ENCODE results near the gene CEMP1.
"Not testable (repeated sequence)": the region's sequence is repeated elsewhere in the genome, so short reads cannot be mapped to it uniquely, and the experiment has no call there.

CEMP1 gene, protein sequence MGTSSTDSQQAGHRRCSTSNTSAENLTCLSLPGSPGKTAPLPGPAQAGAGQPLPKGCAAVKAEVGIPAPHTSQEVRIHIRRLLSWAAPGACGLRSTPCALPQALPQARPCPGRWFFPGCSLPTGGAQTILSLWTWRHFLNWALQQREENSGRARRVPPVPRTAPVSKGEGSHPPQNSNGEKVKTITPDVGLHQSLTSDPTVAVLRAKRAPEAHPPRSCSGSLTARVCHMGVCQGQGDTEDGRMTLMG

DNA sequence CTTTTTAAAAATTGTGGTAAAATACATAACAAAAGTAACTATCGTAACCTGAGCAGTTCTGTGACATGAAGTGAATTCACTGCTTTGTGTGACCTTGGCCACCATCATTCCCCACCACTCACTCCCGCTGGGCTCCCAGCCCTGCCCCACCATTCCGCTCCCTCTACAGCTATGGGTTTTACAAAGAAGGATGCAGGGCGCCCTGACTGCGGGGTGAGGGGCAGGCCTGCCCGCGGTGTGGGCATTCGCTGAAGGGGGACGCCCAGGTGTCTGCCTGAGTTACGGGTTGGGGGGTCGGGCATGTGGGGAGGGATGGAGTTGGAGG is at the start of gene CEMP1:
Gene CEMP1, minus strand, starts transcription at position 38 of the 325 bp plus-strand sequence. CDS start 335 bp downstream, outside the sequence.
- DNase-seq = no peak

DNA sequence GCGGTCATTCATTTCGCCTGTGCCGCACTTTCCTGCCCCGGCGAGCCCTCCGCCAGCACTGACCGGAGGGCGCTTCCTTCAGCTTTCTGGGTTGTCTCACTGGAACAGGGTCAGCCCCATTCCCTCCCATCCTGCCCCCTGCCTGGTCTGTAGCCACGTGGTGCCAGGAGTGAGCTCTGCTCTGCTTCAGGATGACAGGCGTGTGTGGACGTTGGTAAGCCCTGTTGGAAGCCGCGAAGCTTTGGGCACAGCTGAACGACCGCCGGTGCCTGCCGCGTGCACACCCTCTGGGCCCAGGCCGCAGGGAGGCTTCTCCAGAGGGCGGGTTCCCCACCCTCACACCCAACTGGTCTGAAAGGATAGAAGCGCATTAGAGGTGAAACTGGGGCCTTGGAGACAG is 49.6 kb upstream of the CEMP1 start:
- not testable (repeated sequence) for DNase-seq

DNA sequence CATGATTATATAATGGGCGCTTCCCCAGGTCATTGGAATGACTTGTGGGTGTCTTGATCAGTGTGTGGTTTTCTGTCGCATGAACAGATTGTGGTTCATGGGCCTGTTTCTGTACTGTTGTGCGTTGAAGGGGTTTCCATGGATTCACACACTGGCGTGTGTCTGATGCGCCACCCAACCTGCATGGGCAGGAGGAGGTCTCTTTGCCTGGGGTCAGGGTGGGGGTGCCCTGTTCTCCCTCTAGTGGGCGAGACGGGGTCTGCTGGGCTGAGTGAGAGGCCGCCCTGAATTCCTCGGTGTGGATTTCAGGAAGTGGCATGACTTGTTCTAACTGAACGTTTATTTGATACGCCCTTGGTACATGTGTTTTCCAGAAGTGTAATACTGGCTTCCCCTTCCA is 48.9 kb upstream of the CEMP1 start:
- not testable (repeated sequence) for DNase-seq

DNA sequence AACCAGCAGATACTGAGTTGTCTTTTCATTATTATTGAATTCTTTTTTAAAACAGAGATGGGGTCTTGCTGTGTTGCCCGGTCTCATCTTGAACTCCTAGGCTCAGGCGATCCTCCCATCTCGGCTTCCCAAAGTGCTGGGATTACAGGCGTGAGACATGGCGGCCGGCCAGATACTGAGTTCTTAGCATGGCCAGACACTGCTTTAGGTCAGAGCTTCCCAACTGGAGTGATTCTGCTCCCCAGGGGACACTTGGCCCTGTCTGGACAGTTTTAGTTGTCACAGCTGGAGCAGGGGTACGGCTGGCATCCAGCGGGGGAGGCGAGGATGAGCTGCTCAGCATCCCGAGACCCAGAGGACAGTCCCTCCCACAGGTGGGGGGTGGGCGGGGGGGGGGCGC is 47.7 kb upstream of the CEMP1 start:
- DNase-seq = not testable (repeated sequence)

DNA sequence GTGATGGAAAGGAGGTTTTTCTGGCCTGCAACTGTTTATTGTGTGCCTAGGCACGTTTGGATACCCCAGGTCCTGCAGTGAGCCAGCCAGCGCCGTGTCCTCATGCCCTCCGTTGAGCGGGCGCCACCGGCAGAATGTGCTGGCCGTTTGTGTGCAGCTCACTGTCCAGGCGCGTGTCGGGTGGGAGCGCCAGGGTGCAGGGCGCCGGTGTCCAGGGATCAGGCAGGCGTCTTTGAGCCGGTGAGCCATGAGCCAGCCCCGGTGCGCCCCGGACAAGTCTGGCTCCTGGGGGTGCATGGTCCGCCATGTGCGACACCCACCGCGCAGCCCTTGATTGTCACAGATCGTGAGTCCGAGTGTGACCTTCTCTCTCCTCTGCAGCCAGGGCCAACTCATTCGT is 45.8 kb upstream of the CEMP1 start:
- not testable (repeated sequence) for DNase-seq

DNA sequence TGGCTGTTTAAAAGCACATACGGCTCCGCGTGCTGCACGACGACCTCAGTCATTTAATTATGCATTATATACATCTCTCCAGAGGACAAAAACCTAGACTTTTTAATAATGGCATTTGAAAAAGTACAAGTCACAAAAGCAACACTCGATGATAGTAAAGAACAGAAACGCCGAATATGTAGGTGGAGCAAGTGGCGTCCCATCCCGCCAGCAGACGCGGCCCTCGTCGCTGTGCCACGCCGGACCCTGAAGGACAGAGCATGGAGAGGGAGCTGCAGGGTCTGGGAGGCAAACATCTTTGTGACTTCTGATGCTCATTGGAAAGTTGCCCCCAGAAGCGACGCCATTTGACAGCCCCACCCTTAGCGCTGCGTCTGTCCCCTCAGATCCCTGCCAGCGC is 44.6 kb upstream of the CEMP1 start:
- not testable (repeated sequence) for DNase-seq

DNA sequence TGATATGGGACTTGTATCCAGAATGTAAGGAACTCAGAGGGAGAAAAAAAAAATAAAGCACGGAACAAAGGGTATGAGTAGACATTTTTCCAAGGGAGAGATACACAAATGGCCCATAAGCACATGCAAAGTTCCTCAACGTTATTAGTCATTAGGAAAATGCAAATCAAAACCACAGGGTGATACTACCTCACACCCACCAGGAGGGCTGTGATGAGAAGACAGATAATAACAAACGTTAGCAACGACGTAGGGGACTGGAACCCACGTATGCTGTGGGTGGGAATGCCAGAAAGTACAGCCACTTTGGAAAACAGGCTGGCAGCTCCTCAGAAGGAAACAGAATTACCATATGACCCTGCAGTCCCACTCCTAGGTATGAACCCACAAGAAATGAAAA is 41.5 kb upstream of the CEMP1 start:
- not testable (repeated sequence) for DNase-seq

DNA sequence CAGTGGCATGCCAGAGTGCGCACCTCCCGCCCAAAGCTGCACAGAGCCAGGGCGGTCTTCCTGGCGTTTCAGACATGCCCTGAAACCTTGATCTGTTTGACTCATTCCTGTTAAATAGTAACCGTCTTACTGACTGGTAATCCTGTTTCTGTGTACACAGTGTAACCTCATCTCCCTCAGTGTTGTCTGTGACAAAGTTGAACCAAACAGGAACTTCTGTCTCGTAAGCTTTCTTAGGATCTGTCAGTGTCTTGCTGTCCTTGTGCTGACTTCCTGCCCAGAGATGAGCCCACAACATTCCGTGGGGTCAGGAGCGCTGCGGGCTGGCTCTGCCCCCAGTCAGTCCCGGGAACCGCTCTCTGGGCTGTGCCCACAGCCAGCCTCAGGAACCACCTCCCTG is 37.4 kb upstream of the CEMP1 start:
- not testable (repeated sequence) for DNase-seq

DNA sequence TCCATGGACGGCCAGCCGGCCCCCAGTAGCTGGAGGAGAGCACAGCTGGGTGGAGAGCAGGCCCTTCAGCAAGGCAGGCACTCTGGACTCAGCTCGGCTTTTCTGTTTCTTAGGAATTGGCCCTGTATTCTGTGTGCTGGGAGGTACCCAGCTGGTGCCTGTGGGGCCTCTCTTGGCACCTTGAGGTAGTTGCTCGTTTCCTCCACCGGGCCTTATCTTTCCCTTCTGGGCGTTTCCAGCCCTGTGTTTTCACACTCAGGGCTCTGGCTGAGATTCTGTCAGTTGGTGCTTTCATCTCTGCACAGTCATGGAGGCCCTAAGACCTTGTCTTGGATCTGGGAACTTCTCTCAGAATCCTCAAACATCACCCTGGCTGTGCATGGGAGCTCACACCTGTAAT is 36.3 kb upstream of the CEMP1 start:
- DNase-seq = not testable (repeated sequence)

DNA sequence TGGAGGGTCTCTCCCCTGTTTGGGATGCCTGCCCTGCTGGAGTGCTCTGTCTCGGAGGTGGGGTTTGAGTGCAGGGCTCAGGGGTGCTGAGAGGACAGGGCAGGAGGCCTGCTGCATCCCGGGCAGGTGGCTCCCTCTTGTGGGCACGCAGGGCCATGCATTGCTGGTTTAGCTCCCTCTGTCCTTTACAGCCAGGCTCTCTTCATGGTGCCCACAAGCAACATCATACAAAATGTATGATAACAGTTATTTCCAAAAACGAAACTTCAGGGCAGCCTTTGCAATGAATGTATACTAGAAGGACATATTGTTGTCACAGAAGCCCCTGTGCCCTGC is 29.6 kb upstream of the CEMP1 start:
- not testable (repeated sequence) for DNase-seq

DNA sequence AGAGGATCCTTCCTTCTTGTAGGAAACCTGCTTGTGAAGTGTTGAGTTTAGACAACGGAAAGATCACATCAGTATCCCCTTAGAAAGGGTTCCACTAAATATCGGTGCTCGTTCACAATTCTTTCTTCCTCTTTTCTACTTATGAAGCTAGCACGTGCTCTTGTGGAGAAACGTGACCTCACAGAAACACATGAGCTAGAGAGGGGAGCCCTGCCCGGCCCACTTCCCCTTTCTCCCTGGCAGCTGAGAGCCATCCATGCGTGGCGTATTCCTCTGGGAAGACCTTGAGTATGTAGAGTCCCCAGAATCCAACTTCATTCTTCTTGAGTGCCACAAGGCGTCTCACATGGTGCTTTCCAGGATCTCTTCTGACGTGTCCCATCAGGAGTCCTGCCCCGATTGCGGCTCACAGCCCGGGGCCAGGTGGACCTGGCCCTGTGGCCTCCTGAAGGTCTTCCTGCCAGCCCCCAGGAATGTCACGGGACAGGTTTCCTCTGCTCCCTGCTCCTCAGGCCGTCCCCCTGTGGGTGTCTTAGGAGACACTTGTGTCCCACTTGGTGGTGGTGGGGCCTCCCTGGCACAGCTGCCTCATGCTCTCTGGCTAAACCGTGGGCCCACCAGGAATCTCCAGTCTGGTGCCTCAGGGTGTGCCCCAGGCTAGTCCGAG is 29.1 kb upstream of the CEMP1 start:
- DNase-seq = not testable (repeated sequence)

DNA sequence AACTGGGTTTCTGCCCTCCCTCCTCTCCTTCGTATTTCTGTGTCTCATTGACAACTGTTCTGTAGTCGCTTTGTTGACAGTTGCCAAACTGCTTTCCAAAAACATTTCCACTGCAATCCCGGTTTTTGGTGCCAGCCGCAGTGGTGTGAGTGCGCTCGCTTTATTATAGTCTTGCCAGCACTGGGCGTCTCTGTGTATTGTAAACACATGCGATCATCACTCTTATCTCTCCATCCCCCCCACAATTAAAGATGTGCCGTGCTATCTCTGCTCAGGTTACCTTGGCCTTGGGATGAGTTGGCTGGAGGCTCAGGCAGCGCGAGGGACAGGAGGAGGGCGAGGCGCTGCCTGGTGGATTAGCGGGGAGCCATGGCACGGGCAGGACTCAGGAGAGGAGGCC is 25.9 kb upstream of the CEMP1 start:
- DNase-seq = not testable (repeated sequence)

DNA sequence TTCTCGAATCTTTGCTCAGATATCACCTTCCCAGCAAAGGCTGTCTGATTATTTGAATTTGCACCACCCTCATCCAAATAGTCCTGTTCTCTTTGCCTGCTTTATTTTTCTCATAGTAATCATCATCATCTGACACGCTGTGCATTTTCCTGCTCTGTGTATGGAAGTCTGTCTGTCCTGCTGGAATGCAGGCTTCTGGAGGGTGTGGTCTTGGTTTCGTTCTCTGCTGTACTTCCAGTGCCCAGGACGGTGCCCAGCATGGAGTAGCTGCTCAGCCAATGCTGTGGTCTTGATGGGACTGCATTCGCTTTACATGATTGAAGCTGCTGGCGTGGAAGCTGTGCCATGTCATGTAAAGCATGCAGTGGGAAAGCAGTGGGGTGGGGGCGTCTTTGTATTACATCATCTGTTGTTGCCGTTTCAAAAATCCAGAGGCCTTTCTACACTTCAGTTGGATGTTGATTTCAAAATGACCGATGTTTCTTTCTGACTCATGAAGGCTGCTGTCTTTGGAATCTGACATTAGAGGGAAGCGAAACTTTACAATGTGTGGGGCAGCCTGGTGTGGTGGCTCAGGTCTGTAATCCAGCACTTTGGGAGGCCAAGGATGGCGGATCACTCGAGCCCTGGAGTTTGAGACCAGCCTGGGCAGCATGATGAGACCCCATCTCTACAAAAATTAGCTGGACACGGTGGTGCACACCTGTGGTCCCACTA is 23.7 kb upstream of the CEMP1 start:
- not testable (repeated sequence) for DNase-seq

DNA sequence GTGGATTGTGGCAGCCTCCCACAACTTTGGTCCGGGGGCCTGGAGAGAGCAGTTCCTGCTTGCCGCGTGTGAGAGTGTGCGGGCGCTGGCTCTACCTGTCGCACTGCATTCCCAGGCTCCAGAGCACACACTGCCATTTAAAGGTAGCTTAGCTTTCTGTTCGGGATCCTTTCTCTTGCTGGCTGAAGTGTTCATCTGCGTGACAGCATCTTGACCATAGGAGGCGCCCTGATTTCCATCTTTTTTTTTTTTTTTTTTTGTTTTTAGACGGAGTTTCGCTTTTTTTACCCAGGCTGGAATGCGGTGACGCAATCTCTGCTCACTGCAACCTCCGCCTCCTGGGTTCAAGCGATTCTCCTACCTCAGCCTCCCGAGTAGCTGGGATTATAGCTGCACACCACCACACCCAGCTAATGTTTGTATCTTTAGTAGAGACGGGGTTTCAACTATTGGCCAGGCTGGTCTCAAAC is 20.2 kb upstream of the CEMP1 start:
- not testable (repeated sequence) for DNase-seq

DNA sequence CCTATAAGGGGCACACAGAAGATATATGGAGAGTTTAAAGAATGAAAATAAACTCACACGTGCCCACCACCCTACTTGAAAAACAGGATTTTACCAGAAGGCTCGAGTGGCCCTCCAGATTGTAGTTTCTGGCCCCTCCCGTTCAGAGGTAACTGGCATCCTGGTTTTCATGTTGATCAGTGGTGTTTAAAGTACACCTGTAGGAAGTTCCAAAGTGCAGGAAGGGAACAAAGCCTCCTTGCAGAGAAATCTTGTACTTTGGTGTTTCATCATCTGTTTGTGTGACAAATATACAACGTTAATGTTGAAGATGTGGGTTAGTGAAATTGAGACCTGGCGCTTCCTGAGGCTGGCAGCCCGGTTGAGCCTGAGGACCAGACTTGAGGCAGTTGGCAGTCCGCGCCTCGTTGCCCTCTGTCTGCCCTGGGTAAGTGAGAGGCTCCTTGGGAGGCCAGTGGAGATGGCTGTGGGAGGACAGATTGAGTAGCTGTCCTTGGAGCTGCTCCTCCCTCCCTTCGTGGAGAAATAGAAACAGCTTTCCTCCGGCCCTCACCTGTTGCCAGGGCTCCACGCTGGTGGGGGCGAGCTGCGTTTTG is 19.2 kb upstream of the CEMP1 start:
- DNase-seq = not testable (repeated sequence)

DNA sequence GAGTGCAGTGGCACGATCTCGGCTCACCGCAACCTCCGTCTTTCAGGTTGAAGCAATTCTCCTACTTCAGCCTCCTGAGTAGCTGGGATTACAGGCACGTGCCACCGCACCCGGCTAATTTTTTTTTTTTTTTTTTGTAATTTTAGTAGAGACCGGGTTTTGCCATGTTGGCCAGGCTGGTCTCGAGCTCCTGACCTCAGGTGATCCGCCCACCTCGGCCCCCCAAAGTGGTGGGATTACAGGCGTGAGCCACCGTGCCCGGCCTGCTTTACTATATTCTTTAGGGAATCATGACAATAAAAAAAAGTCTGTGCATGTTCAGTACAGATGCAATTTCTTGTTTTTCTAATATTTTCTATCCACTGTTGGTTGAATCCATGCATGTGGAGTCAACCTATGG is 12.6 kb upstream of the CEMP1 start:
- DNase-seq = not testable (repeated sequence)

DNA sequence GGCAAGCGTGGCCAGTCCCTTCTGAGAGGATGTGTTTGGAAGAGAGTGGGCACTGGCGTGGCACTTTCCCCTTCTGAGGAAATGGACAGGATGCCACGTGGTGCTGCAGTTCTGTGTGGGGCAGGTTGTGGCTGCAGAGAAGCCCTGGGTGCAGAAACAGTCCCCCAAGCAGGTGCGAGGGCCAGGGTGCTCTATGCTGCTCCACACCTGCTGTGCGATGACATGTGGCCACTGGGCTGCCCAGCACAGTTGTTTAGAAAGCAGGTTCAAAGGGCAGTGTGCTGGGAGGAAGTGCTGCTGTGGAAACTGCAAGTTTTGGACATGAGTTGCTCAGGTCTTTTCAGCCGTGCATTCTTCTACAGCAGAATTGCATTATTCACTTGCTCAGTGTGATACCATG is 10.2 kb upstream of the CEMP1 start:
- DNase-seq = not testable (repeated sequence)

DNA sequence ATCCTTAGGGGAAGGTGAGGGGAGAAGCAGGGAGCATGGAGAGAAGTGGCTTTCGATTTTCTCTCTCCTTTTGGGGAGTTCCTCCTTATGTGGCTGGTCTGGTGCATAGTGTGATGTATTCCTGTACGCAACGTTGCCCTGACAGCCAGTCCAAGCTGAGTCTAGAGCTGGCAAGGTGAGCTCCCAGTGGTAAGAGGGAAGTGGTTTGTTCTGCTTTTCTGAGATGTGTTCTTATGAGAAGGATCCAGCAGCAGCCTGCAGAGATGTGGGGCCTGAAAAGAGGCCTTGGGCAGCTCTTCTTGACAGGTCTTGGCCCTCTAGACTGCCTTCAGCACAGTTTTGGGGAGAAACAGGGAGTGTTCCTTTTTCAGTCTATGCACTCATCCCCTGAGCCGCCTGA is 9.7 kb upstream of the CEMP1 start:
- not testable (repeated sequence) for DNase-seq

DNA sequence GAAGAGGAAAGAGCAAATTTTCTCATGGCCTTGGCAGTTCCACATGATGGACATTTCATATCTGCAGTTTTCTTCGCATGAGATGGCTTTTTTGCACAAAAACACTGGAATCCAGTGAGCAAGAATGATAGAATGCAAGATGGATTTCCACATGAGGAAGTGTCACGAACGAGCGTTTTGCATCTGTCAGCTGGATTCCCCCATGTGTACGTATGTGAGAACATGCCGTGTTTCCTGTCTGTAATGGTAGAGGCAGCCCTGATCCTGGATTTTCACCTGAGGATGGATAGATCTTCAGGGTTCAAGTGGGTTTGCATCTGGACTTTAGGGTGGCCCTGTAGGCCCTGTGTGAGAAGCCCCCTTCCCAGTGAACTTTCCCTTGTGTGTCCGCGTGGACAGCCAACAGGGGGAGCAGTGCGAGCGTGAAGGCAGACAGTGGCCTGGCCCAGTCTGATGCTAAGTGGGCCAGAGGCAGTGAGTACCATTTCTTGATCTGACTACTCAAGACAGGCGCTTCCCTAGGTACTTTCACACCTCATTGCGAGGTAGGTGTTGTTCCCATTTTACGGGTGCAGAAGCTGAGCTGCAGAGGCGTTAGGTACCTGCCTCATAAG is 8.7 kb upstream of the CEMP1 start:
- DNase-seq = not testable (repeated sequence)

DNA sequence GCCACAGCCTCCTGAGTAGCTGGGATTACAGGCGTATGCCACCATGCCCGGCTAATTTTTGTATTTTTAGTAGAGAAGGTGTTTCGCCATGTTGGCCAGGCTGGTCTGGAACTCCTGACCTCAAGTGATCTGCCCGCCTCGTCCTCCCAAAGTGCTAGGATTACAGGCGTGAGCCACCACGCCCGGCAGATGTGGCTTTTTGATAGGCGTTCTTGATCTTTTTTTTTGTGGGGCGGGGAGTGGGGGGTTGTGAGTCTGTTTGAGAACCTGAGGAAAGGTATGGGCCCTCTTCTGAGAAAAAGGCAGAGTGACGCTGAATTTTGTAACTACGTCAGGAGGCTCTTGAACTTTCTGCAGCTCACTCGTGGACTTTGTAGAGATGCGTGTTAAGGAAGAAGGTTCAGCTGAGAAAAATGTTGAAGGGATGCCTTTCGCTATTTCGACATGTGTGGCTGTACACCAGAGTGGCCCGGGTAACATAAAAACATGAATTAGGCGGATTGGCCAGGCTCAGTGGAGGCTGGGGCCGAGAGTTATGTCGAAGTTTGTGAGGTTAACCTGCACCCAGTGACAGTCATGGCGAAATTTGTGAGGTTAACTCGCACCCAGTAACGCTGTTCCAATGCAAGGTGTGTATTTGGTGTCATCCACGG is 8.1 kb upstream of the CEMP1 start:
- DNase-seq = not testable (repeated sequence)

DNA sequence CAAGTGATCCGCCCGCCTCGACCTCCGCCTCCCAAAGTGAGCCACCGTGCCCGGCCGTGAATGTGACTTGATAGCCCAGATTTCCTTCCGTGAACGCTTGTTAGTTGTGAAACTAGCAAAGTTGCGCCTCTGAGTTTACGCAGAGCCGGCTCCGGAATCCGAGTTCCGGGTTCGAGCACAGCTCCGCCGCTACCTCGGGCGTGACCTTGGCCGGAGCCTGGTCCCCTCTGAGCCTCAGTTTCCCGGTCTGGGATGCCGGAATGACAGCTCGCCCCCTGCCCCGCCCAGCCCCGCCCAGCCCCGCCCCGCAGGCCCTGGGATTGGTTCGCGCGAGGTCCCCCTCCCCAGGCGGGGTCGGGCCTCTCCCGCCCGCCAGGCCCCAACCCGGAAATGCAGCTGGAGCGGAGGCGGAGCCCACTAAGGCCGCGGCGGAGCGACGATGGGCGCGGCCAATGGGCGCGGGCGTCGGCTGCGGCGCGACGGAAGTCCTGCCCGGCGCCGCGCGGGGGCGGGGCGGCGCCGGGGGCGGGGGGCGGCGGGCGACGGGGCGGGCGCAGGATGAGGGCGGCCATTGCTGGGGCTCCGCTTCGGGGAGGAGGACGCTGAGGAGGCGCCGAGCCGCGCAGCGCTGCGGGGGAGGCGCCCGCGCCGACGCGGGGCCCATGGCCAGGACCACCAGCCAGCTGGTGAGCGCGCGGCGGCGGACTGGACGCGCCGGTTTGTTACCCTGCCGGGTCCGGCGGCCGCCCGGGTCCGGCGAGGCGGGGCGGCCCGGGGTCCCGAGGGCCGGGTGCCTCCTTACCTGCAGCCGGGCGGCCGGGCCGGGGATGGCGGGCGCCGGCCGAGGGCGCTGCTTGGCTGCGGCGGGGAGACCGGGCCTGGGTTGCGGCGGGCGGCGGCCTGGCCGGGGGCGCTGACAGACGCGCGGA is 6.5 kb upstream of the CEMP1 start, which contains the start of gene PDPK1:
Gene PDPK1, plus strand, starts transcription at position 571 of the 929 bp plus-strand sequence. Its CDS starts 92 bp downstream, at position 663.
- DNase-seq = peak; percentile 85
